HFFc6 (cell line): ENCODE measurements around the gene CRB2. TPM values are rescaled to one million over a fixed set of nuclear protein-coding genes. Genes with fewer than 3 reads are reported as not detected.

Experiments used
- DNase-seq: peaks from one replicate; pipeline ENCODE4 v3.0.0-alpha.2; 2018
- H3K27ac Mint-ChIP-seq: 2 replicates; pipeline ENCODE4 v1.8.0; 2020; ENCODE audit warnings: mild to moderate bottlenecking, mixed read lengths
- H3K27me3 Mint-ChIP-seq: 2 replicates; pipeline ENCODE4 v1.8.0; 2021; ENCODE audit warnings: mild to moderate bottlenecking, moderate library complexity, mixed read lengths; ENCODE audit not compliant: insufficient read depth
- H3K36me3 Mint-ChIP-seq: 2 replicates; pipeline ENCODE4 v1.8.0; 2021; ENCODE audit warnings: low read depth, mixed read lengths
- H3K4me1 Mint-ChIP-seq: 2 replicates; pipeline ENCODE4 v1.8.0; 2020; ENCODE audit warnings: low read depth, mixed read lengths
- H3K4me3 Mint-ChIP-seq: 2 replicates; pipeline ENCODE4 v1.8.0; 2020; ENCODE audit warnings: mild to moderate bottlenecking, moderate library complexity, mixed read lengths
- H3K9me3 Mint-ChIP-seq: 2 replicates; pipeline ENCODE4 v1.8.0; 2020; ENCODE audit warnings: mild to moderate bottlenecking, mixed read lengths
- CTCF ChIP-seq: fragments of 200-600 bp; sonication (generic); IDR thresholded peaks from 2 replicates; pipeline ENCODE4 v1.5.0; 2021; ENCODE audit warnings: antibody characterized with exemption, mild to moderate bottlenecking
- total RNA-seq, 6 experiments: library from RNA; stranded (reverse); fragmentation: NEBNext Ultra II Directional; extraction: Animal tissue kit (Norgen Biotek cat#: 25700); gene quantifications; 2 replicates in 1 of 6; 3 replicates in 5 of 6; pipeline ENCODE4 v1.2.3, GENCODE V29; 2021

Gene CRB2
- total RNA-seq, 6 experiments from 2014 or later, result not detected

- DNase-seq, result no peak
- Mint-ChIP-seq H3K27ac (no peak overlapping the region), H3K9me3 (no peaks in the 10 kb centered on the region), H3K4me3 (no peak overlapping the region), H3K27me3 (peaks cover 50% of the 10 kb centered on the region), H3K4me1 (no peaks in the 10 kb centered on the region; the same call in 1 of the 2 replicates), H3K36me3 (no peaks in the 10 kb centered on the region)
- no peak for TF ChIP-seq CTCF
Observed at GRCh38 chr9:123323196-123324013, 32.6 kb upstream of the CRB2 start.

- H3K4me1 Mint-ChIP-seq, result peaks cover 6% of the 10 kb centered on the region; the same call in 1 of the 2 replicates
- H3K4me3 Mint-ChIP-seq, result no peak overlapping the region
- H3K27ac Mint-ChIP-seq, result no peak overlapping the region
- no peaks in the 10 kb centered on the region for H3K9me3 Mint-ChIP-seq
- no peaks in the 10 kb centered on the region for H3K36me3 Mint-ChIP-seq
- no peak for DNase-seq
- TF ChIP-seq CTCF, result no peak
- peaks cover 45% of the 10 kb centered on the region for H3K27me3 Mint-ChIP-seq
Observed at GRCh38 chr9:123324767-123325183, 31.2 kb upstream of the CRB2 start.

GRCh38 chr9:123326187-123326586 lies 29.8 kb upstream of the CRB2 start:
- peaks cover 43% of the 10 kb centered on the region for H3K27me3 Mint-ChIP-seq

GRCh38 chr9:123326662-123327093 lies 29.3 kb upstream of the CRB2 start:
- H3K36me3 Mint-ChIP-seq, result no peaks in the 10 kb centered on the region
- no peak overlapping the region for H3K27ac Mint-ChIP-seq
- TF ChIP-seq CTCF, result no peak
- peaks cover 6% of the 10 kb centered on the region; the same call in 1 of the 2 replicates for H3K4me1 Mint-ChIP-seq
- no peak for DNase-seq
- H3K4me3 Mint-ChIP-seq, result peak overlapping the region; percentile 21; the same call in 1 of the 2 replicates
- H3K27me3 Mint-ChIP-seq, result peaks cover 43% of the 10 kb centered on the region
- no peaks in the 10 kb centered on the region for H3K9me3 Mint-ChIP-seq

More at GRCh38 chr9:123326187-123326586, 29.8 kb upstream of the CRB2 start:
- H3K27ac Mint-ChIP-seq, result no peak overlapping the region
- no peaks in the 10 kb centered on the region for H3K36me3 Mint-ChIP-seq
- no peak for TF ChIP-seq CTCF
- H3K4me3 Mint-ChIP-seq, result peak overlapping the region; percentile 21; the same call in 1 of the 2 replicates
- H3K4me1 Mint-ChIP-seq, result peaks cover 6% of the 10 kb centered on the region; the same call in 1 of the 2 replicates
- no peaks in the 10 kb centered on the region for H3K9me3 Mint-ChIP-seq
- no peak for DNase-seq

- H3K9me3 Mint-ChIP-seq, result no peaks in the 10 kb centered on the region
- H3K4me1 Mint-ChIP-seq, result peaks cover 12% of the 10 kb centered on the region
- no peak overlapping the region for H3K27ac Mint-ChIP-seq
- DNase-seq, result no peak
- no peak for TF ChIP-seq CTCF
- H3K36me3 Mint-ChIP-seq, result no peaks in the 10 kb centered on the region
- H3K4me3 Mint-ChIP-seq, result no peak overlapping the region
- H3K27me3 Mint-ChIP-seq, result peaks cover 36% of the 10 kb centered on the region
Observed at GRCh38 chr9:123327697-123328100, 28.3 kb upstream of the CRB2 start.
